Fibroblast of the aortic adventitia (primary cell): ENCODE data around the gene MED12L. TPM values are rescaled to one million over a fixed set of nuclear protein-coding genes. Genes with fewer than 3 reads are reported as not detected.

ENCODE experiments used
- DNase-seq: peaks from one replicate; pipeline ENCODE4 v3.0.0-alpha.2; 2010; ENCODE audit warnings: low read depth
- H3K4me3 ChIP-seq: 2 replicates; pipeline ENCODE4 v1.5.1; 2011; ENCODE audit warnings: low read depth, mild to moderate bottlenecking, control low read depth, low read length, moderate library complexity
- CTCF ChIP-seq: IDR thresholded peaks from 2 replicates; pipeline ENCODE4 v1.5.1; 2011; ENCODE audit warnings: mild to moderate bottlenecking, low read length, control low read depth, inconsistent platforms; ENCODE audit not compliant: insufficient read depth
- total RNA-seq: library from RNA; depleted of rRNA; stranded (reverse); fragments of >200 nt; gene quantifications from 2 replicates; pipeline ENCODE4 v1.2.3, GENCODE V29; 2012; ENCODE audit warnings: low replicate concordance

The MED12L gene
- total RNA-seq, 1 donor: 0.72 TPM

GRCh38 chr3:151100076-151100475 lies 14.6 kb downstream of the MED12L start:
- no peak for TF ChIP-seq CTCF
- no peak for DNase-seq
- H3K4me3 ChIP-seq: no peak overlapping the region

GRCh38 chr3:151101270-151101969 lies 16.0 kb downstream of the MED12L start:
- no peak overlapping the region for H3K4me3 ChIP-seq
- no peak for DNase-seq
- no peak for TF ChIP-seq CTCF

- no peak for TF ChIP-seq CTCF
- no peak overlapping the region for H3K4me3 ChIP-seq
- no peak for DNase-seq
These were observed 20.8 kb downstream of the MED12L start for GRCh38 chr3:151106311-151106710.

- no peak for DNase-seq
- H3K4me3 ChIP-seq: no peak overlapping the region
- TF ChIP-seq CTCF: no peak
These were observed 21.7 kb downstream of the MED12L start for GRCh38 chr3:151107177-151107576.

GRCh38 chr3:151107701-151108100 lies 22.2 kb downstream of the MED12L start:
- DNase-seq: peak; percentile 3
- no peak overlapping the region for H3K4me3 ChIP-seq
- TF ChIP-seq CTCF: no peak

GRCh38 chr3:151109286-151109800 lies 23.9 kb downstream of the MED12L start:
- DNase-seq: no peak
- no peak overlapping the region for H3K4me3 ChIP-seq
- no peak for TF ChIP-seq CTCF

GRCh38 chr3:151112731-151113130 lies 27.3 kb downstream of the MED12L start:
- TF ChIP-seq CTCF: no peak
- no peak overlapping the region for H3K4me3 ChIP-seq
- DNase-seq: no peak
